Measurements from ENCODE around the gene ACOXL.

The ACOXL gene

DNA sequence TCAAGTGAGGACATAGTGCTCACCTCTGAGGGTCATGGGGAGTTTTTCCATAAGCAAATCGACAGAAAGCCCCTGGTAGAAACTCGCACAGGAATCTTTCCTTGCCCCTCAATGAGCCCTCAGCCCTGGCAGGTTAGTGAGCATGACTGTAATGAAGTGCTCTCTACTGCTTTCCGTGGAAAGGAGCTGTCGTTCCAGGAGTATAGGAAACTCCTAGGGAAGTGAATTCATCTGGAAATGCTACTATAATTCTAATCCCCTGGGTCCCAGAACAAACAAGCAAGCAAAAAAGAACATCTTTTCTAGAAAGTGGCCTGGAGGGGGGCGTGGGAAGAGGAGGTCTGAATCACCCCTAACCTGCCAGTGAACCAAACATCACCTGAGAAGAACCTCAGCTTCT is 406.5 kb downstream of the ACOXL start:
- in situ Hi-C loops (cut with HindIII; ENCODE audit: low pct_ligation_motif_present, low pct_unique_long_range_greater_than_20kb, low sequenced_read_pairs): no loop called here

DNA sequence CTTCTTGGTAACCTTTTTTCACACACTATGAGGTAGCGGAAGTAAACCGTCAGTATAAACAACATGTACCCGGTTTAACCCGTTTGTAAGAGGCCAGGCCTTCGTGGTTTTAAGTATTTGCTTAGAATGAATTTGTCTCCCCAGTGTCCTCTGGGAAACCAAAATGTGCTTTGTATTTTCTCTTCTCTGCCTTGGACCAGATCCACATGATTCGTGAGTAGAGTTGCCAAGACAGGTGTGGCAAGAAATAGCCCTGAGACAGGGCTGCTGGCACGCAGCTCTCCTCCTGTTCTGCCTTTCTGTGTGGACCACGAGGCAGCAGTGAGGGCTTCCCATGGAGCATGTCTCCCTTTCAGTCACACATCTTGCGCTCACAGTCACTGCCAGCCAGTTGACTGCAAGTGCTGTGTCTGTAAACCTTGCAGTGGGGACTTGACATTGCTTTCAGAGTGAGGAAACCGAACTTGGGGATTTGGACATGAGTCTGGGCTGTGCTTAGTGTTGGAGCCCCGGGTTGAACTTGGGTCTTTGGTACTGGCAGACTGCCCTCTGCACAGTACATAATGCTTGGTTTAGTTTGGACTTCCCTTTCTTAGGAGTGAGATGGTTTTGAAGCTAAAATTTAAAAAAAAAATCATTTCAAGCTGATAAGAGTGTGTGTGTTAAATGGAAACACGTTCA is 407.4 kb downstream of the ACOXL start:
- DNase-seq: no peak
- in situ Hi-C loops (cut with HindIII; ENCODE audit: low pct_ligation_motif_present, low pct_unique_long_range_greater_than_20kb, low sequenced_read_pairs): no loop called here

More for the DNA sequence above, 406.5 kb downstream of the ACOXL start:
- DNase-seq: no peak

DNA sequence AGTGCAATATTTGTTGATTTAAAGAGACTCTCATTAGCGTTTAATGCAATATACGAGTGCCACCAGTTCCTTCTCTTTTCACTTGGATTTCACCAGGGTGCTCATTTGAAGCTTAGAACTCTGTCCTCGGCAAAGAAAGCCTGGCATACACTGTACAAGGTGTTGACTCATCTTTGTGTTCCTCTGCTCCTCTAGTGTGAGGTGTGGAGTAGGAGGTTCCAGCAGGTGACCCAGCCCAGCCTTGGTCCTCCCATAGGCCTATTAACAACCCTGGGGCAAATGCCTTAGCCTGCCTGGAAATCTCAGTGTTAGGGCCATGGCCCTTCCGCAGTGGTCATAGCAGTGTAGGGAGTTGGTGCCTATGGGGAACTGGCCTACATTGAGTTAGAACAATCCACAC is 408.4 kb downstream of the ACOXL start:
- DNase-seq: no peak
- in situ Hi-C loops (cut with HindIII; ENCODE audit: low pct_ligation_motif_present, low pct_unique_long_range_greater_than_20kb, low sequenced_read_pairs): no loop called here

DNA sequence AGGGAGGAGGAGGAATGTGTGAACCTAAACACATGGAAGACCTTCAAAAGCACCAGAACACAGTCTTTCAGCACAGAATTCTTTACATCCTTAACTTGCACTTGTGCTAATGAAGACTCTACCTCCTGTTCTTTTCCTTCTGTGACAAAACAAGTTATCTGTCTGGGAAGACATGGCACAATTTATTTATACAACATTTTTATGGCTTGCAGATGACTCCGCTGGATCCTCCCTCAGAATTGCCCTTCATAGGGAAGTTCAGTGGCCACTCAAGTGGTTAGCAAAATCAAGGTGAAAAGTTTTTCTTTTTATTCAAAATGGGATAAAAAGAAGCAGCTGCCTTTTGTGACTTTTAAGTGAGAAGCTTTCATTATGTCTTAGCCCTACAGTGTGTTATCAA is 409.7 kb downstream of the ACOXL start:
- no peak for DNase-seq
- in situ Hi-C loops (cut with HindIII; ENCODE audit: low pct_ligation_motif_present, low pct_unique_long_range_greater_than_20kb, low sequenced_read_pairs): no loop called here

DNA sequence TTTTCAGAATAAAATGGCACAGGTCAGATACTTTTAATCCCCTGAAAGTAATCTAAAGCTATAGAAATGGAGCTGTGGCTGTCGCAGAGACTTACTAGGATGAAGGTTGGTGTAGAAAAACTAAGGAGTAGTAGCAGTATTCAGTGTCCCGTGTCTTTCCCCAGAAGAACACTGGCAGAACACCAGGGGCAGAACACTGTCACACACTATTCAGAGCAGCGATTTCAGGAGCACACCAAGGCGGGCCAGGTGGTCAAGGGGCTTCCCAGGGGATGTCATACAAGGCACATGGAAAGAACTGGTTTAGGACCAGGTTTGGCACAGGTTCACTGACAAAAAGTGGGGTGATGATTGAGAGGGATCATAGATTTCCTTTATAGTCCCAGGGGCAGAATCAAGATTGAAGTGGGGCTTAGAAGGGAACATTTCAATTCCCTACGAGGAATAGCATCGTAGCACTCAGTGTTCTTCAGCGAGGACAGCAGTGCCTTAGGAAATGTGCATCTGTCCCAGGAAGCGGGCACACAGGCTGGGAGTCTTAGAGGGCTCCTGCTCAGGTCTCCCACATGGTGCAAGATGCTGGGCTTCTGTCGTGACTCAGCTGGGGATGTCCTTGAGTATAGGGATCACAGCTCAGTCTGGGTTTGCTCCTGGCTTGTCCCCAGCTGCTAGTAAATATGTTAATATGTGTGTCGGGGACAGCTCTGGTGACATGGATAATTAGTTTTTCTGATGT is 410.9 kb downstream of the ACOXL start:
- in situ Hi-C loops (cut with HindIII; ENCODE audit: low pct_ligation_motif_present, low pct_unique_long_range_greater_than_20kb, low sequenced_read_pairs): no loop called here
- no peak for DNase-seq

DNA sequence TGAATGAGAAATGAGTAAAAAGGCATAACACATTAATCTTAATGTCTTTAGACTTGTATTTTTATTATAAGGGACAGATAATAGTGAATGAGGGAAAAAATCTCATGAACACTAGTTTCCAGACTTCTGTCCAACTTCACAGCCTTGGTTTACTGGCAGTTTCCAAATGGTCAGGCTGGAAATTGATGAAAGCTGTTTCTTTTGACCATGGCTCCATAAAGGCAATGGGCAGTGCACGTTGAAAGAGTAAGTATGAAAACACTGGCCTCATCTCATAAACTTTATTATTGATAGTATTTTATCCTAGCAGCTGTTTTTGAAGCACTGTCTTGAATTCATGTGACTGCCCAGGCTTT is 411.4 kb downstream of the ACOXL start:
- in situ Hi-C loops (cut with HindIII; ENCODE audit: low pct_ligation_motif_present, low pct_unique_long_range_greater_than_20kb, low sequenced_read_pairs): no loop called here
- no peak for DNase-seq

DNA sequence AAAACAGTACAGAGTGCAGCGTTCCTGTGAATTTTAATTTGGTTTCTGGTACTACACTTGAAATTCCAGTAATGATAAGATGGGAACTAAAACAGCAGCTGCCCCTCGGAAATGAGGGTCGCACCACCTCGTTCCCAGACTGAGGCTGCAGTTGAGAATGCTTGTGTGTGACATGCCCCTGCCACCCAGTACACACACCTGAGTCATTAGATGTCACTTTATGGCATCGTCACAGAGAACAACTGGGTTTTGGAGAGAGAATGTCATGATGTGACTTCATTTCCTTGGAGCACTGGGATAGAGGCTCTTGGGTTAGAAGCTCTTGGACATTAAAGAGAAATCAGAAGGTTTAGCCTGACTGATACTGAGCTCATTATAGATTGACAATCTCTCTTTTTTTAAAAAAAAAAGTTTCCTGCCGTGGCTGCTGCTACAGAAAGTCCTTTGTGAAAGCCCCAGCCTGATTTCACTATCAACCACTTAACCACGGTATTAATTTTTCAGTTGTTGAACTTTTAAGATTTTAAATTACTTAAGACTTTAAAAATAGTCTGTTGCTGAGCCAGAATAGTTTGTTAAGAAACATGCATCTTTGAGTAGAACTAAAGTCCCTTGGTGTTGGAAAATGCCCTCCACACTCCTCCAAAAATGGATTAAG is 412.9 kb downstream of the ACOXL start:
- in situ Hi-C loops (cut with HindIII; ENCODE audit: low pct_ligation_motif_present, low pct_unique_long_range_greater_than_20kb, low sequenced_read_pairs): no loop called here
- DNase-seq: no peak

DNA sequence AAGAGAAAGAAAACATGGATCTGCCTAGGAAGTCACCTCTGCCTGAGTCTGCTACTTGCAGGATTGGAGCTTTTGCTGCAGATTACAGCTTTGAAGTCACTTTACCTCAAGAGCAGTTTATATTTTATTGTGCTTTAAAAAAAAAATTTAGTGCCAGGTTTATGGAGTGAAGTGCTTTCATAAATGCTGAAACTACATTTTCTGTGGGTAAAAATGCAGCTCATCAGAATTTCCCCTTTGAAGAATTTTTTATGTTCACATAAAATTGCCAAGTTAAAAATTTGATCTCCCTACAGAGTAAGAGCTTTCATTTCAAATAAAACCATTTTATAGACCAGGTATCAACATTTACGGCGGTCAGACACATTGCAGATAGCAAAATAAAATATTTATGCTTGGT is 413.6 kb downstream of the ACOXL start:
- in situ Hi-C loops (cut with HindIII; ENCODE audit: low pct_ligation_motif_present, low pct_unique_long_range_greater_than_20kb, low sequenced_read_pairs): no loop called here

DNA sequence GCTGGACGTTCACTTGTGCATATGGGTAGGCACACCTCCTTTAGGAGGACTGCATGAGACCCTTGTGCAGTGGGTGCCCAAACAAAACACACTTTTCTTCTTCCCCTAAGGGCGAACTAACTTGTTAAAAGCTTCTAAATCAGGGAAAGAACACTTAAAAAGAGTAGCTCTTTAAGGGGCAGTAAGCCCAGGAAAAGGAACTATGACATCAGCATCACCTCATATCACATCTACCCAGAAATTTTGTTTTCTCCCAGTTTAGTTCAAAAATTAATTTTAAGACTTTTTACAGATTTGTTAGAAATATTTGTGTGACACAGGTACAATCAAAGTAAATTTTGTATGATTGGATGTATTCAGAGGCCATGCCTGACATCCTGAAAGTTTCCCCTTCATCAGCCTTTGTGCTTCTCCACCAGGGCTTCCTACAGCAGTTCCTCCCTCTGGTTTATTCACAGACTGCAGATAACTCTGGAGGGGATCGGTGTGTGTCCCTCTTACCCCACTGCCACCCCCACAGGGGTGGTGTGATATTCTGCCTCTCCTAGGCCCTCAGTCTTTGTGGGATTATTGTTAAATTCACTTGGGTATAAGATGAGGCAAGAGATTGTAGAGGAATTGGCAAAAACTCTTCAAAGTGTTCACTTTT is 416.0 kb downstream of the ACOXL start:
- DNase-seq: no peak
- in situ Hi-C loops (cut with HindIII; ENCODE audit: low pct_ligation_motif_present, low pct_unique_long_range_greater_than_20kb, low sequenced_read_pairs): no loop called here

More for the DNA sequence above, 413.6 kb downstream of the ACOXL start:
- no peak for DNase-seq

DNA sequence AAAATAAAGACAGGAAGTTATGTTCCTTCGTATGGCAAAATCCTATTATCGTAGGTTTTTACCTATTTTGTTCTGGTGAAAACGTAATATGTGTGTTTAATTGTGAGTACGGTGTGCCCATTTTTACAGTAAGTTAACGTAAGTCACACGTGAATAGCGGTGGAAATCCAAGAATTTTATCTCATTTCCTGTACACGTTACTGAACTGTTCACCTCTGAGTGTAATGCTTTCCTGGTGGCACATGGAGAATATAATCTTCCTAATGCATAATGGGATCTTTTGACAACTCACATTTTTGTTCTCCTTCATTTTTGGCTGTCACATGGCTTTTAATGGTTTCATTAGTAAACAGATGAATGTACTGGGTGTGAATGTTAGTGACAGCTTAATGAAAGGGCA is 416.6 kb downstream of the ACOXL start:
- no peak for DNase-seq
- in situ Hi-C loops (cut with HindIII; ENCODE audit: low pct_ligation_motif_present, low pct_unique_long_range_greater_than_20kb, low sequenced_read_pairs): no loop called here

DNA sequence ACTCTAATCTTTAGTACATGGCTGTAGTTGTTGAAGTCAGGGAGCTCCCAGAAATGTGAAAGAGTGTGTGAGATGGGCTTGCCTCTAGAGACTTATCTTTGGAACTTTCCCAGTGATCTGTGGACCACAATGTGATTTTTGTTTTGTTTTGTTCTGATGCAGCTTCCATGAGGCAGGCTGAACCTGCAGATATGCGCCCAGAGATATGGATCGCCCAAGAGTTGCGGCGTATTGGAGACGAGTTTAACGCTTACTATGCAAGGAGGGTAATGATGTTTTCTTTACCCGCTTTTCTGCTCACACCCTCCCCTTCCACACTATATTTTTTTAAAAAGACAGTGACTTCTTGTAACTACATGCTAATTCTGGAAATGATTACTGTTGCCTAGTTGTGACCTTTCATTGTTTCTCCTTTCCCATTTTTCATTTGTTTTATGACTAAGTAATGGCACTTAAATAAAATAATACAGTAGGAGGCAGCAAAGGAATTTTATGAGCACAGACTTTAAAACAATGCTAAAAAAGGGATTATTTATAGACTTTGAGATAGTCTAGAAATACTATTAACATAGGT is 417.6 kb downstream of the ACOXL start:
- in situ Hi-C loops (cut with HindIII; ENCODE audit: low pct_ligation_motif_present, low pct_unique_long_range_greater_than_20kb, low sequenced_read_pairs): no loop called here
- no peak for DNase-seq

DNA sequence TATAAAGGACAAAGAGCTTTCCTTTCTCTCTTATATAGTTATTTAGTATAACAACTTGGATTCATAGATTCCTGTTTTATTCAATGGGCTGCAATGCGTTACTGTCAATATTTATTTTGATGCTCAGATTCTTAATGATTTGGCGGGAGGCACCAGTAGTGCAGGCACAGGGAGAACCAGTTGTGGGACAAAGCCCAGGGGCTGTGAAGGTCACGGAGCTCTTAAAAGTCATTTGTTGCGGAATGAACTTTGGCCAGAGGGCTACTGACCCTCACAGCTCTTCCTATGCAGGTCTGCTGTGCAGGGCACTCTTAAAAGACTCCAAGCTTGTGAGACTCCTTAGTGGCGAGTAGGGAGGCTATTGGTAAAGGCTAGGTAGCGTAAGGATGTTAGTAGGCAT is 422.4 kb downstream of the ACOXL start:
- in situ Hi-C loops (cut with HindIII; ENCODE audit: low pct_ligation_motif_present, low pct_unique_long_range_greater_than_20kb, low sequenced_read_pairs): no loop called here
- no peak for DNase-seq

DNA sequence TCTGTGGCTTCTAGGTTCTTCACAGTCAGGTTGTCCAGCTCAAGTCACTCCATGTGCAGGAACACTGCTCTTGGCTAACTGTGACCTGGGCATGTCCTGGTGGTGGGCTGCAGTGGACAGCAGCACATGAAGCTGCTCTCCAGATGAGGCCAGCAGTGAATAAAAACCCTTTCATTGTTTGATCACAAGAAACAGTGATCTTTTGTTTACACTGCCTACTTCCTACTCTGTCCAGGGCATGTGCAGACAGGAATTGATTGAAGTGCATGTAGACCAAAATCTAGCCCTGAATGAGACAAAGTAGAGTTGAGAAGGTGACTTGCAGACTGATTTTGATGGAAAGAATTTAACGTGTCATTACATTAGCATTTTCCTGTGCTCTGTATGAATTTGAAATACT is 423.2 kb downstream of the ACOXL start:
- no peak for DNase-seq
- in situ Hi-C loops (cut with HindIII; ENCODE audit: low pct_ligation_motif_present, low pct_unique_long_range_greater_than_20kb, low sequenced_read_pairs): no loop called here

DNA sequence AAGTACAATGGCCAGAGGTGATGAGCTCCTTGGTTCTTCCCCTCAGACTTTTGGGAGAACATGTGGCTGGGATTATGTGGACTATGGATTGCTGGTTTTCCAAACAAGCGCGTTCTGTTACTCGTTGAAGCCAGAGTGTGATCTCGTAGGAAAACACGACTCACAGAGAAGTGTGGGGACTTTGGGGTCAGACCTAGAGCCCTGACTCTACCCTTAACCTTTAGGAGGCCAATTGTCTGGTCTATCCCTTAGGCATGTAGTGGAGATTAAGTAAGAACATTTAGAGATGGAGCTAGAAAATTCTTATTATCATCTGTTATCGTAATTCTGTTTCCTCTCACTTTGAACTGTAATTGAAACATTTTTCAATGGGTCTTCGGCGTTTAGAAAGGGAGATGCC is 424.2 kb downstream of the ACOXL start:
- in situ Hi-C loops (cut with HindIII; ENCODE audit: low pct_ligation_motif_present, low pct_unique_long_range_greater_than_20kb, low sequenced_read_pairs): no loop called here

DNA sequence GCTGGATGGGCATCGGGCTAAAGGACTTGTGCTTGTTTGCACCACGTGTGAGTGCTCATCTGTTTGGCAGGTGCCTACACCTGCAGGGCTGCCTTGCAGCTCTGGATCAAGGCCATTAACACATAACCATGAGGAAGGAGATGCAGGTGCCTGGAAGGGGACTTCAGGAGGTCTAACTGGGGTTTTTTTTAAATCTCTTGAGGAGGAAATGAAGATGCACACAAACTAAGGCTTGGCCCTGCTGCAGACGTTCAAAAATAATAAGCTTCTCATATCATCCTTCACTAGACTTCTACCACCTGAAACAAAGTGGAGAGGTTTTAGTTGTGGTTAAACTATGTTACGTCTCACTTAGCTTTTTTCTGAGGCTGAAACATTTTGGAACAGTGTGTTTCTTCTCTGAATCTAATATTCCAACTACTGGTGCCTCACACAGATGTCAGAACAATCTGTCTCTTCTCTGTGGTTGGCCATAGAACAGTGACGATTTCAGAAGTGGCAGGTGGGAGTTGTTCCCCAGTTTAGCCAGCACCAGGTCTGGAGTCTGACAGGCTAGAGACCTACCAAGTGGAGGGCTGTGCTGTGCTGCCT is 424.8 kb downstream of the ACOXL start:
- no peak for DNase-seq
- in situ Hi-C loops (cut with HindIII; ENCODE audit: low pct_ligation_motif_present, low pct_unique_long_range_greater_than_20kb, low sequenced_read_pairs): no loop called here

More for the DNA sequence above, 424.2 kb downstream of the ACOXL start:
- DNase-seq: no peak

DNA sequence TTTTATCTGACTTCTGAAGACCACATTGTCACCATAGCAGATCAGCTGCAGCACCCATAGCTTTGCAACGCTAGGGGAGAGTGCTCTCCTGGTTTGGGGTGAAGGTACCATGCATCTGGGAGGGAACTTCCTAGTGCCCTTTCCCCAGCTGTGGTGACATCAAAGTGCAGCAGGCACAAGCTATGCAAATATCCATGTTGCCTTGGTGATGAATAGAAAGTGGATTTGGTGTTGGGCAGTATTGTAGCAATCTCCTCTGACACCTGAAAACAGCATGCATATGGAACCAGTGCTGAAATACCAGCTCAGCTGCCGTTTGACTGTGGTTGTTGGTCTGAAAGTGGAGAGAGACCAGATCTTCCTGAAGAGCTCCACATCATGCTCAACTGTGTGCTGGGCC is 425.4 kb downstream of the ACOXL start:
- DNase-seq: no peak
- in situ Hi-C loops (cut with HindIII; ENCODE audit: low pct_ligation_motif_present, low pct_unique_long_range_greater_than_20kb, low sequenced_read_pairs): no loop called here

DNA sequence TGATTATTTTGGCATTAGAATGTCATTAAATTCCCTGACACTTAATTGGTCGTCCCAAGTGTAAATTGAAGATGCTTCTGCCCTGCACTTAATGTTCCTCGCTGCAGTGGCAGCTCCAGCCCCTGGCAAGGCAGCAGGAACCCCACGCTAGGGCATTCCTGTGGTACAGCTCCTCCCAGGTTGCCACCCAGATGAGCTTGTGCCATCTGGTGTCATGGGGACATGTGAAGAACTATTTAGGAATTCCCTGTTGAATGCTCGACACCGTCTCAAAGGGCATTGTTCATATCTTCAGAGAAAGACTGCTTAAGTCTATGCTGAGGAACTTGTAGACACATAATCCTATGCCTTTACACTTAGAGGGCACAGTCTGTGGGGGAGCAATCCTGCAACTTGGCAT is 427.3 kb downstream of the ACOXL start:
- in situ Hi-C loops (cut with HindIII; ENCODE audit: low pct_ligation_motif_present, low pct_unique_long_range_greater_than_20kb, low sequenced_read_pairs): no loop called here
- no peak for DNase-seq

DNA sequence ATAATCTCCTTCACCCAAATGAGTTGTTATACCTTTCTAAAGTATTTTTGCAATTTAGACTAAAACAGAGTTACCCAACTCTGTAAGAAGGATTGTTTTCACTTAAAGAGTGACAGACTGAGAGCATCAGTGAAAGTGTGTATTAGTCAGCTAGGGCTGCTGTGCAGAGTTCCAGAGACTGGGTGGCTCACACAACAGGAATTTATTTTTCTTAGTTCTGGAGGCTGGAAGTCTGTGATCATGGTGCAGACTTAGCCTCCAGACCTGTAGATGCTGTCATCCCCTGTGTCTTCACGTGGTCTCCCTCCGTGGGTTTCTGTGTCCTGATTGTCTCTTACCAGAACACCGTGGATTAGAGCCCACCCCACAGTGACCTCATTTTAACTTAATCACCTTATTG is 428.4 kb downstream of the ACOXL start:
- in situ Hi-C loops (cut with HindIII; ENCODE audit: low pct_ligation_motif_present, low pct_unique_long_range_greater_than_20kb, low sequenced_read_pairs): no loop called here
- peak; percentile 56 for DNase-seq

DNA sequence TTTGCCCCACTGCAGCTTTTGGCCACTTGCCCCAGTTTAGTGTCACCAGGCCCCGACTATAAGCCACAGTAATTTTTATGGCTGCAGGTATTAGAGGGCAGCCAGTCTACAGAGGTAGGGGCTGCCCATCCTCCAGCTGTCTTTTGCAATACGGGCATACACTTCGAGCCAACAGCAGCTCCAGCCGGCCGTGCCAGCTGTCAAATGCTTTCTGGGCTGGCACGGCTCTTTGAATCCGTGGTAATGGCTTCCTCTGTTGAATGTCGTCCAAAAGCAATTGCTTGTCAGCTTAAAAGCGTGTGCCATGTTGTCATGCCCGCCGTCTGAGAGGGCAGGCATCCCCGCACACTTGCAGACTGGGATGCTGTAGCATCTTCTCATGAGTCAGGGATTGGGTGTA is 429.6 kb downstream of the ACOXL start:
- DNase-seq: no peak
- in situ Hi-C loops (cut with HindIII; ENCODE audit: low pct_ligation_motif_present, low pct_unique_long_range_greater_than_20kb, low sequenced_read_pairs): no loop called here
